H1 (cell line): ENCODE data around the gene ADIPOQ. TPM values are rescaled to one million over a fixed set of nuclear protein-coding genes. Genes with fewer than 3 reads are reported as not detected.
"Not testable (repeated sequence)": the region's sequence is repeated elsewhere in the genome, so short reads cannot be mapped to it uniquely, and the experiment has no call there.

Experiments
- CTCF ChIA-PET: fragments of 300-600 bp; sonication (Branson Sonifier 250); formaldehyde crosslinking; loops from one replicate; lab custom pipeline; 2021; ENCODE audit not compliant: partially characterized antibody; lab: Charles Lee
- POLR2A ChIA-PET: fragments of 300-600 bp; sonication (Branson Sonifier 250); formaldehyde crosslinking; loops from one replicate; lab custom pipeline; 2021; ENCODE audit warnings: inconsistent platforms; ENCODE audit not compliant: partially characterized antibody; lab: Charles Lee
- DNase-seq, 2 experiments: peaks; one replicate each; pipeline versions ENCODE4 v3.0.0 to v3.0.0-alpha.2; 2010 to 2022; ENCODE audit warnings: low spot score in 2 of 2, low read depth in 1 of 2, mixed read lengths in 1 of 2
- FAIRE-seq: peaks from 2 replicates; lab custom pipeline; 2011; peaks lifted over from hg19 to GRCh38; lab: Jason Lieb, UNC
- H2AFZ ChIP-seq: 2 replicates; pipeline ENCODE4 v1.8.1; 2012; ENCODE audit warnings: low read length, inconsistent platforms
- H2AK5ac ChIP-seq: 2 replicates; pipeline ENCODE4 v1.6.1; 2013; ENCODE audit warnings: low read depth, low read length
- H2BK120ac ChIP-seq: replicated peaks from 2 replicates; pipeline ENCODE3; 2013; ENCODE audit warnings: low read depth, low read length, inconsistent platforms
- H2BK12ac ChIP-seq: 2 replicates; pipeline ENCODE4 v1.6.1; 2013; ENCODE audit warnings: low read depth, low read length
- H2BK15ac ChIP-seq: 2 replicates; pipeline ENCODE4 v1.6.1; 2013; ENCODE audit warnings: low read length
- H2BK20ac ChIP-seq: 2 replicates; pipeline ENCODE4 v1.6.1; 2013; ENCODE audit warnings: low read length
- H2BK5ac ChIP-seq: 2 replicates; pipeline ENCODE4 v1.6.1; 2013; ENCODE audit warnings: low read depth, low read length
- H3K14ac ChIP-seq: 2 replicates; pipeline ENCODE4 v1.6.1; 2013; ENCODE audit warnings: inconsistent platforms; ENCODE audit not compliant: insufficient read length
- H3K18ac ChIP-seq: 2 replicates; pipeline ENCODE4 v1.6.1; 2013; ENCODE audit warnings: low read length; ENCODE audit errors: extremely low read depth
- H3K23ac ChIP-seq: 2 replicates; pipeline ENCODE4 v1.6.1; 2013; ENCODE audit warnings: inconsistent platforms; ENCODE audit not compliant: insufficient read length
- H3K23me2 ChIP-seq: 2 replicates; pipeline ENCODE4 v1.6.1; 2013; ENCODE audit warnings: low read depth, low read length
- H3K27ac ChIP-seq: 2 replicates; pipeline ENCODE4 v1.6.1; 2011; ENCODE audit warnings: low read depth, low read length, inconsistent platforms
- H3K27me3 ChIP-seq, 4 experiments: replicated peaks in 1 of 4; 1 replicate in 1 of 4; 2 replicates in 3 of 4; pipeline versions ENCODE4 v1.6.1 to v1.8.1; 2011 to 2013; ENCODE audit warnings: low read length in 3 of 4, mild to moderate bottlenecking in 3 of 4, inconsistent platforms in 2 of 4, mixed read lengths in 2 of 4, moderate library complexity in 1 of 4; ENCODE audit not compliant: control insufficient read depth in 3 of 4, insufficient read depth in 3 of 4; ENCODE audit errors: extremely low read depth in 1 of 4
- H3K36me3 ChIP-seq, 4 experiments: 2 replicates each; pipeline versions ENCODE4 v1.6.1 to v1.8.1; 2011 to 2013; ENCODE audit warnings: mild to moderate bottlenecking in 4 of 4, low read length in 3 of 4, moderate library complexity in 2 of 4, control low read depth in 1 of 4, inconsistent platforms in 1 of 4; ENCODE audit not compliant: insufficient read depth in 4 of 4, control insufficient read depth in 2 of 4
- H3K4ac ChIP-seq: replicated peaks from 2 replicates; pipeline ENCODE3; 2013; ENCODE audit warnings: low read length, low read depth, mixed read lengths, inconsistent platforms; ENCODE audit not compliant: insufficient read length
- H3K4me1 ChIP-seq, 4 experiments: replicated peaks in 1 of 4; 1 replicate in 1 of 4; 2 replicates in 3 of 4; pipeline versions ENCODE4 v1.6.1 to v1.8.1; 2011 to 2013; ENCODE audit warnings: low read length in 3 of 4, inconsistent platforms in 2 of 4, mixed read lengths in 1 of 4; ENCODE audit not compliant: insufficient read depth in 4 of 4, control insufficient read depth in 3 of 4
- H3K4me2 ChIP-seq, 2 experiments: 2 replicates each; pipeline versions ENCODE4 v1.6.1 to v1.8.1; 2011 to 2013; ENCODE audit warnings: low read depth in 2 of 2, low read length in 2 of 2, control low read depth in 1 of 2, inconsistent platforms in 1 of 2, mild to moderate bottlenecking in 1 of 2; ENCODE audit not compliant: insufficient read depth in 1 of 2
- H3K4me3 ChIP-seq, 4 experiments: fragments of 200-600, 300-600 bp in 1 of 4; sonication (generic), shearing (Covaris generic), sonication (Bioruptor Twin) in 1 of 4; 2 replicates each; pipeline versions ENCODE4 v1.5.1 to v1.8.1; 2011 to 2016; ENCODE audit warnings: low read length in 4 of 4, low read depth in 3 of 4, control low read depth in 2 of 4, inconsistent platforms in 2 of 4, mild to moderate bottlenecking in 2 of 4, mixed read lengths in 1 of 4, moderate library complexity in 1 of 4; ENCODE audit not compliant: insufficient read depth in 2 of 4; ENCODE audit errors: extremely low read depth in 1 of 4
- H3K56ac ChIP-seq: replicated peaks from 2 replicates; pipeline ENCODE3; 2013; ENCODE audit warnings: low read depth, mild to moderate bottlenecking, mixed read lengths, low read length, inconsistent platforms; ENCODE audit not compliant: insufficient read length
- H3K79me1 ChIP-seq: 2 replicates; pipeline ENCODE4 v1.6.1; 2013; ENCODE audit warnings: low read depth, low read length, control low read depth
- H3K79me2 ChIP-seq, 2 experiments: 2 replicates each; pipeline versions ENCODE4 v1.6.1 to v1.8.1; 2012 to 2013; ENCODE audit warnings: low read length in 2 of 2, mild to moderate bottlenecking in 2 of 2, inconsistent platforms in 1 of 2; ENCODE audit not compliant: insufficient read depth in 2 of 2, control insufficient read depth in 1 of 2
- H3K9ac ChIP-seq, 4 experiments: replicated peaks in 1 of 4; 1 replicate in 1 of 4; 2 replicates in 3 of 4; pipeline versions ENCODE4 v1.6.1 to v1.8.1; 2011 to 2013; ENCODE audit warnings: low read depth in 3 of 4, low read length in 3 of 4, control low read depth in 2 of 4, mild to moderate bottlenecking in 2 of 4, moderate library complexity in 2 of 4, inconsistent platforms in 1 of 4; ENCODE audit errors: extremely low read depth in 1 of 4
- H3K9me3 ChIP-seq, 2 experiments: 2 replicates each; pipeline versions ENCODE4 v1.6.1 to v1.8.1; 2012 to 2013; ENCODE audit warnings: mild to moderate bottlenecking in 2 of 2, moderate library complexity in 2 of 2, control low read depth in 1 of 2, inconsistent platforms in 1 of 2, low read depth in 1 of 2, low read length in 1 of 2, mixed read lengths in 1 of 2; ENCODE audit not compliant: insufficient read depth in 2 of 2
- H4K20me1 ChIP-seq, 2 experiments: replicated peaks in 1 of 2; 2 replicates each; pipeline versions ENCODE3 to v1.8.1; 2011 to 2013; ENCODE audit warnings: inconsistent platforms in 2 of 2, low read length in 2 of 2, mild to moderate bottlenecking in 1 of 2; ENCODE audit not compliant: insufficient read depth in 2 of 2, control insufficient read depth in 1 of 2
- H4K5ac ChIP-seq: 2 replicates; pipeline ENCODE4 v1.6.1; 2013; ENCODE audit warnings: low read length, low read depth, mixed read lengths, inconsistent platforms; ENCODE audit not compliant: insufficient read length
- H4K8ac ChIP-seq: 2 replicates; pipeline ENCODE4 v1.8.0; 2013; ENCODE audit warnings: mild to moderate bottlenecking, moderate library complexity, low read length, inconsistent platforms; ENCODE audit not compliant: insufficient read depth; ENCODE audit errors: extremely low read depth
- H4K91ac ChIP-seq: replicated peaks from 2 replicates; pipeline ENCODE3; 2013; ENCODE audit warnings: low read length, mixed read lengths, inconsistent platforms; ENCODE audit not compliant: insufficient read length
- WGBS, 2 experiments: shearing (Covaris generic) in 1 of 2; methylation state at CpG; one replicate each; pipeline versions ENCODE4 v1.1.6 to v1.1.7; 2013 to 2015; ENCODE audit warnings: low lambda C conversion rate in 2 of 2, mixed read lengths in 2 of 2, inconsistent platforms in 1 of 2, low coverage in 1 of 2, missing lambda C conversion rate in 1 of 2; ENCODE audit not compliant: insufficient replicate concordance in 2 of 2, insufficient coverage in 1 of 2, insufficient read length in 1 of 2; ENCODE audit errors: extremely low coverage in 1 of 2, missing lambda C conversion rate in 1 of 2; 5-methylcytosine and 5-hydroxymethylcytosine counted together
- polyA plus RNA-seq, 7 experiments: library from polyadenylated mRNA; depleted of rRNA in 3 of 7; stranded (reverse) in 5 of 7; unstranded in 2 of 7; fragments of >200 nt in 5 of 7; fragments of 200-250 nt in 2 of 7; gene quantifications; 1 replicate in 5 of 7; 2 replicates in 1 of 7; 4 replicates in 1 of 7; pipeline versions ENCODE4 v1.2.1 to v1.2.3, GENCODE V29; 2011 to 2013; ENCODE audit warnings: missing spikeins in 2 of 7, mixed read lengths in 2 of 7
- total RNA-seq: library from RNA; stranded (reverse); fragmentation: NEBNext Ultra II Directional; extraction: Animal tissue kit (Norgen Biotek cat#: 25700); gene quantifications from 2 replicates; pipeline ENCODE4 v1.2.1, GENCODE V29; 2021

Gene ADIPOQ
- total and polyA plus RNA-seq, 2 of the 8 experiments (the other 6 are each of a cell fraction or from before 2014, with no cell fraction given): not detected

DNA sequence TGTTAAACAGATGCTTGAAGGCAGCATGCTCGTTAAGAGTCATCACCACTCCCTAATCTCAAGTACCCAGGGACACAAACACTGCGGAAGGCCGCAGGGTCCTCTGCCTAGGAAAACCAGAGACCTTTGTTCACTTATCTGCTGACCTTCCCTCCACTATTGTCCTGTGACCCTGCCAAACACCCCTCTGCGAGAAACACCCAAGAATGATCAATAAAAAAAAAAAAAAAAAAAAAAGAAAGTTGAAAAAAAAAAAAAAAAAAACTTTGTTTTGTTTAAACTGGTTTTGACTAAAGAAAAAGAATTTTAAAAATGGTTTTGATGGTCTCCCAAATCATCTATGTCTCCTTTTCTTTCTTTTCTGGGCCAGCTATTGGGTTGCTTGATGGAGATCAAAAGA is 32.3 kb downstream of the ADIPOQ start:
- CTCF ChIA-PET, FAIRE-seq, H3K23me2 ChIP-seq: not testable (repeated sequence)

More for the DNA sequence above, 32.3 kb downstream of the ADIPOQ start:
- H4K5ac ChIP-seq, H4K20me1 ChIP-seq, H3K4me3 ChIP-seq, H2AK5ac ChIP-seq, H3K27me3 ChIP-seq, H3K4me1 ChIP-seq, H3K18ac ChIP-seq, H3K27ac ChIP-seq, H3K23ac ChIP-seq, H2AFZ ChIP-seq, H3K4ac ChIP-seq, H3K14ac ChIP-seq, H4K91ac ChIP-seq, POLR2A ChIA-PET, H2BK12ac ChIP-seq, H2BK20ac ChIP-seq, H3K79me1 ChIP-seq, H3K36me3 ChIP-seq, DNase-seq, H2BK15ac ChIP-seq, H2BK120ac ChIP-seq, H4K8ac ChIP-seq, H3K56ac ChIP-seq, H3K79me2 ChIP-seq, H2BK5ac ChIP-seq, H3K9ac ChIP-seq, H3K4me2 ChIP-seq: not testable (repeated sequence)
- WGBS, 2 experiments: 100% methylated on average over 1 of the region's 4 CpGs; no CpG with 5 or more reads in 1 of the 2 experiments
- H3K9me3 ChIP-seq: peaks cover 0 to 10% of the 10 kb centered on the region in 2 experiments; a peak in 1 of 4 replicates
